GM12878 (cell line): ENCODE results near the gene BRAF. TPM values are rescaled to one million over a fixed set of nuclear protein-coding genes. Genes with fewer than 3 reads are reported as not detected.

ENCODE experiments used
- ATAC-seq: fragments of 200-7000 bp; cut with Tn5 transposase; 3 replicates; pipeline ENCODE4 v1.9.1; 2020; ENCODE audit warnings: mild to moderate bottlenecking, moderate library complexity
- BruUV-seq: library from RNA; stranded (reverse); fragments of 400-500 nt; replicated peaks from 2 replicates; lab custom pipeline; 2021; lab: Mats Ljungman, UMichigan
- CTCF ChIA-PET: fragments of 300-600 bp; sonication (Branson Sonifier 250); formaldehyde crosslinking; extraction: SDS; loops from one replicate; lab custom pipeline; 2021; ENCODE audit warnings: inconsistent platforms; lab: Yijun Ruan, JAX
- POLR2A ChIA-PET: fragments of 350-600 bp; formaldehyde crosslinking; extraction: SDS; loops from one replicate; lab custom pipeline; 2021; ENCODE audit warnings: inconsistent platforms; lab: Charles Lee
- RAD21 ChIA-PET: fragments of 300-600 bp; sonication (Branson Sonifier 250); formaldehyde crosslinking; loops from one replicate; lab custom pipeline; 2023; ENCODE audit warnings: antibody characterized with exemption; ENCODE audit not compliant: unreplicated experiment; lab: Charles Lee
- SMC1A ChIA-PET: fragments of 300-600 bp; sonication (Branson Sonifier 250); formaldehyde crosslinking; loops from one replicate; lab custom pipeline; 2023; ENCODE audit not compliant: unreplicated experiment, uncharacterized antibody; lab: Charles Lee
- DNase-seq: peaks from one replicate; pipeline ENCODE4 v3.0.0-alpha.2; 2011; ENCODE audit warnings: low read depth, low spot score
- FAIRE-seq: peaks from 3 replicates; lab custom pipeline; 2011; peaks lifted over from hg19 to GRCh38; lab: Jason Lieb, UNC
- H2AFZ ChIP-seq: 2 replicates; pipeline ENCODE4 v1.6.0; 2011; ENCODE audit warnings: low read depth, low read length, control low read depth; ENCODE audit not compliant: control insufficient read depth
- H3K27ac ChIP-seq: 2 replicates; pipeline ENCODE4 v1.5.1; 2011; ENCODE audit warnings: control low read depth; ENCODE audit not compliant: control insufficient read depth, insufficient read depth
- H3K27me3 ChIP-seq, 2 experiments: replicated peaks in 1 of 2; 2 replicates each; pipeline versions ENCODE4 v1.6.0 to v1.6.1; 2011; ENCODE audit warnings: low read length in 1 of 2; ENCODE audit not compliant: control insufficient read depth in 2 of 2, insufficient read depth in 2 of 2
- H3K36me3 ChIP-seq, 2 experiments: 2 replicates each; pipeline ENCODE4 v1.5.1; 2011; ENCODE audit warnings: low read length in 1 of 2; ENCODE audit not compliant: control insufficient read depth in 2 of 2, insufficient read depth in 2 of 2
- H3K4me1 ChIP-seq: 2 replicates; pipeline ENCODE4 v1.6.1; 2011; ENCODE audit warnings: mild to moderate bottlenecking, low read length, moderate library complexity, mixed read lengths; ENCODE audit not compliant: control insufficient read depth, insufficient read depth
- H3K4me2 ChIP-seq: 2 replicates; pipeline ENCODE4 v1.6.0; 2011; ENCODE audit warnings: control low read depth; ENCODE audit not compliant: control insufficient read depth, insufficient read depth
- H3K4me3 ChIP-seq: fragments of 200-600 bp; sonication (generic); 2 replicates; pipeline ENCODE4 v1.5.1; 2016
- H3K79me2 ChIP-seq: 2 replicates; pipeline ENCODE4 v1.6.0; 2011; ENCODE audit warnings: low read length; ENCODE audit not compliant: control insufficient read depth, insufficient read depth
- H3K9ac ChIP-seq: 2 replicates; pipeline ENCODE4 v1.8.0; 2011; ENCODE audit warnings: low read length, control low read depth, mixed read lengths; ENCODE audit not compliant: control insufficient read depth, insufficient read depth
- H3K9me3 ChIP-seq: replicated peaks from 3 replicates; pipeline ENCODE4 v1.5.1; 2011; ENCODE audit warnings: mild to moderate bottlenecking, low read length; ENCODE audit not compliant: control insufficient read depth, insufficient read depth
- H4K20me1 ChIP-seq: 2 replicates; pipeline ENCODE4 v1.6.0; 2011; ENCODE audit not compliant: control insufficient read depth, insufficient read depth
- BCL11A ChIP-seq: IDR thresholded peaks from 2 replicates; pipeline ENCODE4 v1.6.1; 2011; ENCODE audit warnings: low read depth, low read length
- CBX3 ChIP-seq: fragments of 200-600 bp; sonication (generic); IDR thresholded peaks from 2 replicates; pipeline ENCODE4 v1.6.1; 2016; ENCODE audit warnings: low read depth, borderline replicate concordance
- CEBPB ChIP-seq, 2 experiments: fragments of 150-350 bp in 1 of 2; IDR thresholded peaks; 2 replicates each; pipeline ENCODE4 v1.6.1; 2012 to 2014; ENCODE audit warnings: low read depth in 2 of 2, low read length in 2 of 2, borderline replicate concordance in 1 of 2, inconsistent platforms in 1 of 2
- EGR1 ChIP-seq, 2 experiments: IDR thresholded peaks; 1 replicate in 1 of 2; 2 replicates in 1 of 2; pipeline ENCODE4 v1.6.1; 2011 to 2012; ENCODE audit warnings: low read depth in 2 of 2, low read length in 2 of 2, borderline replicate concordance in 1 of 2, mild to moderate bottlenecking in 1 of 2, moderate library complexity in 1 of 2
- ESRRA ChIP-seq: IDR thresholded peaks from 2 replicates; pipeline ENCODE4 v1.6.1; 2012; ENCODE audit warnings: mild to moderate bottlenecking, low read length, improper control_type of control experiment
- JUND ChIP-seq: IDR thresholded peaks from 2 replicates; pipeline ENCODE4 v1.6.1; 2012; ENCODE audit warnings: low read depth, mild to moderate bottlenecking, low read length, improper control_type of control experiment, moderate library complexity
- MAX ChIP-seq: IDR thresholded peaks from 2 replicates; pipeline ENCODE4 v1.6.1; 2012; ENCODE audit warnings: low read depth, low read length, improper control_type of control experiment
- MTA2 ChIP-seq: fragments of 450-650 bp; IDR thresholded peaks from 2 replicates; pipeline ENCODE4 v1.6.1; 2016; ENCODE audit warnings: low read depth, mild to moderate bottlenecking, moderate library complexity
- NFYB ChIP-seq: IDR thresholded peaks from 2 replicates; pipeline ENCODE4 v1.6.1; 2011; ENCODE audit warnings: low read depth, mild to moderate bottlenecking, low read length, improper control_type of control experiment, moderate library complexity; ENCODE audit not compliant: insufficient read depth
- PAX8 ChIP-seq: fragments of 450-650 bp; IDR thresholded peaks from 2 replicates; pipeline ENCODE4 v1.6.1; 2017; ENCODE audit warnings: mild to moderate bottlenecking, moderate library complexity
- SP1 ChIP-seq: IDR thresholded peaks from one replicate; pipeline ENCODE4 v1.6.1; 2011; ENCODE audit warnings: low read depth, low read length
- WGBS: methylation state at CpG from one replicate; pipeline ENCODE4 v1.1.6; 2016; ENCODE audit warnings: low lambda C conversion rate; ENCODE audit not compliant: insufficient replicate concordance, insufficient coverage; ENCODE audit errors: missing lambda C conversion rate; 5-methylcytosine and 5-hydroxymethylcytosine counted together
- in situ Hi-C: fragments of 300-500 bp; cut with MboI; formaldehyde crosslinking; loops from 9 replicates; pipeline ENCODE4 v1.14.3; 2018; ENCODE audit warnings: mixed read lengths
- intact Hi-C: fragments of 100-400 bp; cut with micrococcal nuclease; formaldehyde crosslinking; loops from one replicate; pipeline ENCODE4 v1.14.2; 2022; ENCODE audit not compliant: unreplicated experiment
- polyA plus RNA-seq, 11 experiments: library from polyadenylated mRNA; depleted of rRNA in 4 of 11; unstranded in 6 of 11; stranded (reverse) in 5 of 11; fragments of >200 nt; fragmentation: Nextera tagmentation in 4 of 11; fragmentation: Illumina TruSeq in 1 of 11; extraction: Ambion mirVana in 4 of 11; extraction: Trizol in 1 of 11; gene quantifications; 1 replicate in 1 of 11; 2 replicates in 10 of 11; pipeline versions ENCODE4 v1.2.1 to v1.2.3, GENCODE V29; 2011 to 2016; ENCODE audit warnings: inconsistent platforms in 2 of 11, missing spikeins in 2 of 11, low read depth in 1 of 11
- total RNA-seq, 4 experiments: library from RNA; depleted of rRNA in 3 of 4; stranded (reverse); fragments of >200 nt in 3 of 4; fragmentation: Illumina TruSeq in 1 of 4; extraction: Trizol in 1 of 4; gene quantifications; 2 replicates each; pipeline versions ENCODE4 v1.2.1 to v1.2.3, GENCODE V29; 2013 to 2021

Gene BRAF
- total and polyA plus RNA-seq, 10 of the 15 experiments (the other 5 are each of a cell fraction or from before 2014, with no cell fraction given): 2.6 to 31.0 (median 10.6) TPM

GRCh38 chr7:140773104-140773503 is 151.6 kb downstream of the BRAF start:
- Histone ChIP-seq H3K4me2 (no peak overlapping the region), H3K79me2 (no peaks in the 10 kb centered on the region), H4K20me1 (no peaks in the 10 kb centered on the region), H3K4me1 (no peaks in the 10 kb centered on the region), H3K4me3 (no peak overlapping the region), H3K36me3 (peaks cover 0 to 3% of the 10 kb centered on the region in 2 experiments), H3K9ac (no peak overlapping the region), H3K9me3 (no peaks in the 10 kb centered on the region; the same call in 2 of the 3 replicates), H3K27ac (no peak overlapping the region), H2AFZ (no peak overlapping the region), H3K27me3 (no peaks in the 10 kb centered on the region)
- no peak for FAIRE-seq
- BruUV-seq: no TSS peak
- RAD21 ChIA-PET: no interaction called here
- TF ChIP-seq CEBPB (IDR thresholded peaks at IDR 0.05; ENCODE audit: borderline replicate concordance in 1 of 2, low read depth in 2 of 2, low read length in 2 of 2): no peak
- TF ChIP-seq PAX8: no peak
- TF ChIP-seq EGR1 (IDR thresholded peaks at IDR 0.05; ENCODE audit: borderline replicate concordance in 1 of 2, low read depth in 2 of 2, low read length in 2 of 2): no peak
- TF ChIP-seq BCL11A: no peak
- TF ChIP-seq MAX: no peak
- TF ChIP-seq SP1: no peak
- no peak for TF ChIP-seq ESRRA
- no peak for TF ChIP-seq CBX3
- no peak for TF ChIP-seq NFYB
- no peak for TF ChIP-seq JUND
- no peak for TF ChIP-seq MTA2
- WGBS: 95% methylated on average over 3 of the region's 3 CpGs
- in situ Hi-C loops (no loop called here), intact Hi-C loops (no loop called here)
- SMC1A ChIA-PET: interaction anchor here (1.0 kb wide), 1 partner anchor 38 kb away, joined by 3 read pairs; no protein-coding TSS in a partner anchor
- no peak for ATAC-seq
- DNase-seq: no peak
- CTCF ChIA-PET: interaction anchor here (1.3 kb wide), 1 partner anchor 98 kb away, joined by 3 read pairs; no protein-coding TSS in a partner anchor
- POLR2A ChIA-PET: no interaction called here
